Activated CD4-positive, CD25-positive, alpha-beta regulatory T cell treated with anti-CD3 and anti-CD28 coated beads, Interleukin-2, amount 50 U/mL, for 24 hours (primary cell): ENCODE measurements around the gene OR2F2.

Source experiments
- ATAC-seq, 2 donors: fragments of 150-1000 bp; cut with Tn5 transposase; one replicate each; pipeline ENCODE4 v1.10.0; 2021; ENCODE audit warnings: mild to moderate bottlenecking in 1 of 2, moderate library complexity in 1 of 2

Gene OR2F2, protein sequence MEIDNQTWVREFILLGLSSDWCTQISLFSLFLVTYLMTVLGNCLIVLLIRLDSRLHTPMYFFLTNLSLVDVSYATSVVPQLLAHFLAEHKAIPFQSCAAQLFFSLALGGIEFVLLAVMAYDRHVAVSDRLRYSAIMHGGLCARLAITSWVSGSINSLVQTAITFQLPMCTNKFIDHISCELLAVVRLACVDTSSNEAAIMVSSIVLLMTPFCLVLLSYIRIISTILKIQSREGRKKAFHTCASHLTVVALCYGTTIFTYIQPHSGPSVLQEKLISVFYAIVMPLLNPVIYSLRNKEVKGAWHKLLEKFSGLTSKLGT

DNA sequence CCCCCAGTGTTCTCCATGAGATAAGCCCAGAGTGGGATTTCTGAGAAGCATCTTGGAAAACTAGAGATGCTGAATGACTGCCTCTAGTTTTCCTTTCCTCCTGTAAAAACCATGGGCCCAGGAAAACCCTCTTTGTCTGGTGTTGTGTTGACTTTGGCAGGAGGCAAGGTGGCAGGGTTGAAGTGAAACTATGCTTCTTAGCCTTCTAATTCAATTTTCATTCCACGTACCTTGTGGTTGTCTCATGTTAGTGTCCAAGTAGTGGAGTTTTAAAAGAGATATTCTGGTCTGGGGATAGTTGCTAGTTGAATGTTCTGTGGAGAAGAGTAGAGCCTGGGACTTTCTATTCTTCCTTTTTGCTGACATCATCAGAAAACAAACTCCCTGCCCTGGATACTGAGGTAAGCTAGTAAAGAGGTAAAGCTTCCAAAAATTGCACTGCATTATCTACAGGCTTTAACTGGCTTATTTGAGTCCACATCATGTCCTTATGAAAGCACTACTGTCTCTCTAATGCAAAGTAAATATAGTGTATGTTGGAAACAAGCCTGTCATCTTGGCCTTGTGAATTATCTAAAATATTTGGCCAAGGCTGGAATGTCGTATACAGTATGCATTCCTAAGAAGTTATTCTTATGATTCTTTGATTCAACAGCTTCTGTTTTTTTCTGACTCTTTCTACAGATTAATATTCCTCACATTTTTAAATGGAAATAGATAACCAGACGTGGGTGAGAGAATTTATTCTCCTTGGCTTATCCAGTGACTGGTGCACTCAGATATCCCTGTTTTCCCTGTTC is at the start of gene OR2F2:
OR2F2 (plus strand) TSS at position 708 of the 800 bp plus-strand sequence; CDS start at position 708, 0 bp downstream.
- no peak for ATAC-seq

DNA sequence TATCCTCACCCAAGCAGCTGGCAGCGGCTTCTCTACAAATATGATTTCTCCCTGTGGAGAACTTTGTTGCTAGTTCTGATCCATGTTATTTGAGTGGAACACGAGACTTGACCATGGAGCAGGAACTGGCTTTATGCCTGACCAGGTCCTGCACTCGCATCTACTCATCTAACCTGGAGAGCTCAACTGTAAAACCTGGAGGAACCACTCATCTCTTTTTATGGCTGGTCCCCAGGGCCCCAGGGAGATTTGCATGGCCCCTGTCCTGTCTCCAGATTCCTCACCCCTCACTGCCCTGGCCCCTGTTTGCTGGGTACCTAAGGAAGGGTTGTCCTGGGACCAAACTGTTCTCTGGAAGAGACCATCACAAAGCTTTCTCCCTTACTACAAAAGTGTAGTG is 49.1 kb upstream of the OR2F2 start:
- no peak for ATAC-seq

DNA sequence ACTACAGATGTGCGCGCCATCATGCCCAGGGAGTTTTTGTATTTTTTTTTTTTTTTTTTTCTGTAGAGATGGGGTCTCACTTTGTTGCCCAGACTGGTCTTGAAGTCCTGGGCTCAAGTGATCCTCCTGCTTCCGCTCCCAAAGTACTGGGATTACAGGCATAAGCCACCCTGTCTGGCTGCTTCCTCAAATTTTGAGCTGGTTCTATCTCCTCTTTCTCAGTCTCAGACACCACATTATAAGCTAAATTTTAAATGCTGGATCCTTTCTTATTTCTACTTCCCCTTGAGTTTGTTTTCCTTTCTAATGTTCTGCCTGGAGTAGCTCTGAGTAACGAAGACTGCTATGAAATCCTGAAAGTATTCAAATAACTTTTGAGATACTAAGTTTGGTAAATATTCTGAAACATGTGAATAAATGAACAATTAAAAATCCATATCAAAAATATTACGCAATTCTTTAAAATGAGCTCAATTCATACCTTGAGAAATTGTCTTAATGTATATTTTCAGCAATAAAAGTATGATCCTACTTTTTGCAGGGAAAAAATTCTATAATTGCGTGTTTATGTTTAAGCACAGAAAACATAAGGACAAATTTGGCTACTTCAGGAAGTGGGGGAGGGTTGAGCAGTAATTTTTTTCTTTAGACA is 48.1 kb upstream of the OR2F2 start:
- ATAC-seq: no peak

DNA sequence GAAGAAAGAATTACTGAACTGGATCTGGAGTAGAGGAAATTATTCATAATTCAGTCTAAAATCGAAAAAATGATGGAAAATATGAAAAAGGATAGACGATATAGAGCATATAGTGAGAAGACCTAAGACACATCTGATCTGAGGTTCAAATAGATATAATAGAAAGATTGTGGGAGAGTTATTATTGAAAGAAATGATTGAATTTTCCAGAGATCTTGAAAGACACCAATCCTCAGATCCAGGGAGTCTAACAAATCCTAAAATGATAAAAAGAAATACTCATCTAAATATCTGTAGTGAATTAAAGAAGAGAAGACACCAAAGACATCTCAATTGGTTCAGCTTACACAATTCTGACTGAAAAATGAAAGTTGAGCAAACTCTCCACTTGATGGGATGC is 46.0 kb upstream of the OR2F2 start:
- no peak for ATAC-seq

DNA sequence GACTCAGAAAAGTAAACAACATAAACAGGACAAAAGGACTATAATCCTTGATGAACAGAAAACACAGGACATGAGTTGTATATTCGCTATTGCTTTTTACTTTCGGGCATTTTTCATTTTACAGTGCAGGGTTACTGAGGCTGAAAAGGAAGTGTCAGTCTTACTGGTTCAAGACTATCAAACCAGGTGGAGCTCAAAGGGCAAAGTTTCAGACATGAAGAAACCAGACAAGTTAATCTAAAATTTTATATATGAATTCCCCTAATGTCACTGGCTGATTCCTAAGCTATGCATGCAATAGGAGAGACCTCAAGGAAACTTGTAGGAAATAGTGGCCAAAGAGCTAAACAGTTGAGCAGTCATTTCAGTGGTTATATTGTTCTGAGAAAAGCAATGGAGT is 44.5 kb upstream of the OR2F2 start:
- no peak for ATAC-seq

DNA sequence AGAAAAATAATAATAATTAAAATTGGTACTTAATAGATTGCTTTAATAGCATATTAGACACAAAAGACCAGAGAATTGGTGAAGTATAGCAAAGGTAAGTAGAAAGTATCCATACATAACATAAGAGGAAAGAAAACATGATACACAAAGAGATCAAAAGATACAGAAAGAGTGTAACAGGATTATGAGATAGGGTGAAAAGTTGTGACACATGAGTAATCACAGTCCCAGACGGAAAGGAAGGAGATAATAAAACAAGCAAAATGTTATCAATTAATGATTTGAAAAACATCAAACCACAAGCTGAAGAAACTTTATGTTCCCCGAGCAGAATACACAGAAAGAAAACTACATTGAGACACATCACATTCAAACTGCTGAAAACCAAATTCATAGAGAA is 43.6 kb upstream of the OR2F2 start:
- no peak for ATAC-seq

DNA sequence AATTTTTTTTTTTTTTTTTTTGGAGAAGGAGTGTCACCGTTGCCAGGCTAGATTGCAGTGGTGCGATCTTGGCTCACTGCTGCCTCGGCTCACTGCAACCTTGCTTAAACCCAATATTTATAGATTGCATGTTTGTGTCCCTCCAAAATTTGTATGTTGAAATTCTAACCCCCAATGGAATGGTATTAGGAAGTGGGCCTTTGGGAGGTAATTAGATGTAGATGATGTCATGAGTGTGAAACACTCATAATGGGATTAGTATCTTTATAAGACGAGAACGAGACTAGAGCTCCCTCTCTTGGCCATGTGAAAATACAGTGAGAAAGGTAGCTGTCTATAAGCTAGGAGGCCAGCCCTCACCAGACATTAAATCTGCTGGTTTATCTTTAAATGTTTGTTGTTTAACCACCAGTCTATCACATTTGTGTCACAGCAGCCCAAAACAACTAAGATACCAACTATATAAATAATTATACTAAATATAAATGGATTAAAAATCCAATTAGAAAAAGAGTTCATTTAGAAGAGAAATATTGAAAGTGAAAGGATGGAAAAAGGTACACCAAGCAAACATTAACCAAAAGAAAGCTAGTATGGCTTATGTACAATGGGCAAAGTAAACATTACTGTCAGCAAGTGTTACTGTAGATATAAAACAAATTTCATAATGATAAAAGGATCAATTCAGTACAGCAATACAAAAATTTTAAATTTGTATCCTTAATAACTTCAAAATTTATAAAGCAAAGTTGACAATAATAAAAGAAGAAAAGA is 42.3 kb upstream of the OR2F2 start:
- ATAC-seq: peak; percentile 56 to 79

DNA sequence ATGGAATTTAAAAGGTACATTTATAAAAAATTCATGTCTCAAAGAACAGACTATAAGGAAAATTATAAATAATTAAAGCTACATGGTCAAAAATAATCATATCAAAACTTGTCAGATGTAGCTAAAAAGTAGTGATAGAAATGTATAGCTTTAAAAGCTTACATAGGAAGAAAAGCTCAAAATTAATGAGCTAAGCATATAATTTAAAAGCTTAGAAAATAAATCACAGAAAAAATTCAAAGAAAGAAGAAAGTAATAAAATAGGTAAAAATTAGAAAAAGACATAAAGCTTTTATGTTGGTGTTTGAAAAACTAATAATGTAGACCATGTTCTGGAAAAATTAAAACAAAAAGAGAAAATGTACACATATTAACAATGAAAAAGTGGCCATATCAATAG is 38.4 kb upstream of the OR2F2 start:
- ATAC-seq: no peak

DNA sequence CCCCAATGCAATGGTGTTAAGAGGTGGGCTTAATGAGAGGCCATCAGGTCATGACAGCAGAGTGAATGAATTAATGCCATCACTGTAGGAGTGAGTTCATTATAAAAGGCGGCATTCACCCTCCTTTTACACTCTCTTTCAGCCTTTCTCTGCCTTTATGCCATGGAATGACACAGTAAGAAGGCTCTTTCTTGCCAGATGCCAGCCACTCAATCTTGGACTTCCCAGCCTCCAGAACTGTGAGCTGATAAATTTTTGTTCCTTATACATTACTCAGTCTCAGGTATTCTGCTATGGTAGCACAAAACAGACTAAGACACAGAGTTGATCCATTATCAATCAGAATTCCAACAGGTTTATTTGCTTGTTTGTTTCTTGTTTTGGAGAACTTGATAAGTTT is 36.2 kb upstream of the OR2F2 start:
- no peak for ATAC-seq

DNA sequence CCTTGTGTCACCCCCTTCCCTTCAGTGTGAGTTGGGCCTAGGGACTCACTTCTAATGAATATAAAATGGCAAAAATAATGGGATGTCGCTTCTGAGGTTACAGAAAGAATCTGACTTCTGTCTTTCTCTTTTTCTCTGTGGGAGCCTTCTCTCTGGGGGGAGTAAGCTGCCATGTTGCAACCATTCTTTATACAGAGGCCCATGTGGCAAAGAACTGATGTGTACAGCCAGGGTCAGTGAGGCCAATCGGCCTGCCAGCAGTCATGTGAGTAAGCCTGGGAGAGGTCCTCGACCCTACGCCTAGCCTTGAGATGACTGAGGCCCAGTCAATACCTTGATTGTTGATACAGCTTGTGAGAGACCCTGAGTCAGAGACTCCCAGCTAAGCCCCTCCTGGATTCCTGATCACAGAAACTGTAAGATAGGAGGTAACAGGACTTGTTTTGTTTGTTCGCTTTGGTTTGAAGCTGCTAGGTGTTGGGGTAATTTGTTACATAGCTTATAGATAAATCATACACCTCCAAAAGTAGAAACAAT is 34.7 kb upstream of the OR2F2 start:
- no peak for ATAC-seq

DNA sequence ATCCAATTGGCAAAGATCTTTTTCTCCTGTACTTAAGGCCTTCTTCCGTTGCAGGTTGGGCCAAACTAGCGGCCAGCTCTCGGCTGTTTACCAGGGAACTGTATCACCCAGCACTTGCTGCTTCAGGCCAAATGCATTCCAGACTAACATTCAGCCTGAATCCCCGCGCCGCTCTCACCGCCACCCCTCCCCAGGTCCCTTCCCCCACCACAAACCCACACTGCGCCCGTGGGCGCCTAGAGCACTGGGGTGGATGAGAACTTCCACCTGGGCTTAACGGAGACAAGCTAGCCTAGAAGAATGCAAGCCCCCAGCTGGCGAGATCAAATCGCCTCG is 33.7 kb upstream of the OR2F2 start:
- peak; percentile 30 to 32 for ATAC-seq

DNA sequence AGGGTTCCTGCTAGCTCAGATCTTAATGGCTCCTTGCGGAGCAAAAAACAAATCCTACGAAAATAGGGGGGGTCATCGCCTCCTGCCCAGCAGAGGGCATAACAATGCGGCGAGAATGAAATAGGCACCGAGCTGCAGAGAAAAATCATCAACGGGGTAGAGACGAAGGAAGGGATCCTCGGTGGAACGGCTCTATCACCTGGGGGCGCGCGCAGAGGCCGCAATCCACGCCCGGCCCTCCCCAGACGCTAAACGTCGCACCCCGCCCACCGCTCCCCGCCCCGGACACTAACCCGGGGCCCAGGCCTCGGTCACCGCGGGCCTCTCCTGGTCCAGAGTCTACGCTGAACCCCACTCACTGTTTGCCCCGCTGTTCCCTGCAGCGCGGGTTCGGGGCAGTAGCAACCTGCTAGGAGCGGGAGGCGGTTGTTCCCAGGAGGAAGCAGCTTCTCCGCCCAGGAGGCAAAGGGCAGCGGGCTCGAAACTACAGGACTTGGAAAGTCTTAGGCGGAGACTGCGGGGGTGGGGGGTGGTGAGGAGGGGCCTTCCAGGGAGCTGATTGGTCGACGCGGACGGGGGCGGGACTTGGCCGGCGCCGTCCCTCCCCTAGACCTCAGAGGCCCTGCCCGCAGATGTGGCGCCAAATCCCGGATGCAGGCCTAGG is 33.2 kb upstream of the OR2F2 start, which contains the start of gene TCAF1:
TCAF1 (minus strand) TSS at position 509 of the 664 bp plus-strand sequence. CDS start 25,568 bp downstream, outside the sequence.
- peak; percentile 95 to 96 for ATAC-seq

DNA sequence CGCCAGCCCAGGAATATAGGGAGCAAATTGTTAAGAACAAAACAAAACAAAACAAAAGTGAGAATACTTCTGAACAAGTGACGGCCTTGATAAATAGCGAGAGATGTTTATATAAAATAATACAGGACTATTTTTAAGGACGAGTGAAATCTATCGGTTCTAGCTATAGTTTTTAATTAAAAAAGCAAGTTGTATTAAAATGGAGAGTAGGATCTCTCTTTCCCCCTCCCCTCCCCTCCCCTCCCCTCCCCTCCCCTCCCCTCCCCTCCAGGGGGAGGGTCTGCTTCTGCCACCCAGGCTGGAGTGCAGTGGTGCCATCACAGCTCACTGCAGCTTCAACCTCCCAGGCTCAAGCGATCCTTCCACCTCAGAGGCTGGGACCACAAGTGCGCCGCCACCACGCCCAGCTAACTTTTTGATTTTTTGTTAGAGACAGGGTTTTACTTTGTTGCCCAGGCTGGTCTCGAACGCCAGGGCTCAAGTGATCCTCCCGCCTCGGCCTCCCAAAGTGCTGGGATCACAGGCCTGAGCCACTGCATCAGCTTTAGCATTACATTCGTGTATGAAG is 32.6 kb upstream of the OR2F2 start:
- ATAC-seq: no peak

DNA sequence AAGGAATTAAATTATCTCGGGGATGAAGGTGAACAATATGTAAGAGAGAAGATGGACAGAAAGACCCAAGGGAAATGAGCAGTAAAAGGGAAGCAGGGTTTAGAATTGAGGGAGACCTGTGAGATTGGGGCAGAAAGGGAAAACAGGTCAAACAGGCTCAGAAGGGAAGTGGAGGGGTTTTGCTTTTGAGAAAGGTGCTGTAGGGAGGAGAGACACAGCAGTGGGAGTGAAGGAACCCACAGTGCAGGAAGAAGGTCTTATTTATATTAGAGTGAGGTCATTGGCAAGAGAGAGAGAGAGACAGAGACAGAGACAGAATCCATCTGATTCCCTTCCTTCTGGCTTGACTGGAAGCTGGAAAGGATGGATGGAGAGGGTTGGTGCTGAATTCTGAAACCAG is 29.5 kb upstream of the OR2F2 start:
- no peak for ATAC-seq

DNA sequence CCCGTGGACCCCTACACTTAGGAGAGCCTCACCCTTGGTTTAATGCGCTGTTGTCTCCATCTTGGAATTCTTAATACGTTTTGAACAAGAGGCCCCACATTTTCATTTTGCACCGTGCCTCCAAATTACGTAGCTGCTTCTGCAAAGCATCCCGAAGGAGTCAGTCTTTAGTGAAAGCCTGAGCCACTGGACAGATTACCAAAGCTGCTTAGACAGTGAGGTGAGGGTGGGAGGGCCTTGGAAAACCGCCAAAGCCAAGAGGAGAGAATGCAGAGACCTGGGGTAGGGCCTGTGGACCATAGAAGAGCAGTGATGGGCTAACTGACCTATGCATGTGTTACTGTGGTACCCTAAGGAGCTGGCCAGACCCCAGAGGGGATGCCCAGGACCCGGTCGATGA is 28.9 kb upstream of the OR2F2 start:
- ATAC-seq: no peak

DNA sequence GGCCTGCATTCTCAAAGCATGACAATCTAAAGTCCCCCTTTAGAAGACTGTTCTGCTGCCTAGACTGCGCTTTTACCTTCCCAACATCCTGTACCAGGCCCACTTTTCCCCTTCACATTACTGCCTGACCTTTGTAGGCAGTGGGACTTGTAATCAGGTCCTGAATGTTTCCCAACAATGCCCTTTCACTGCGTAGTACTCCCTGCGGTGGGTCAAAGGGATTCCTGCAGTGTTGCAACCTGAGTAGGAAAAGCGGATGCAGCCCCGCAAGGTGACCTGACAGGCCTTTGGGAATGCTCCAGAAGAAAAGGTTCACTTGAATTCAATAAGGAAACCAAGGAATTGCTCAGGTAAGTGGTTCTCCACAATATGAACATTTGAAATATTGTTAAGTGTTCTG is 28.1 kb upstream of the OR2F2 start:
- ATAC-seq: no peak

DNA sequence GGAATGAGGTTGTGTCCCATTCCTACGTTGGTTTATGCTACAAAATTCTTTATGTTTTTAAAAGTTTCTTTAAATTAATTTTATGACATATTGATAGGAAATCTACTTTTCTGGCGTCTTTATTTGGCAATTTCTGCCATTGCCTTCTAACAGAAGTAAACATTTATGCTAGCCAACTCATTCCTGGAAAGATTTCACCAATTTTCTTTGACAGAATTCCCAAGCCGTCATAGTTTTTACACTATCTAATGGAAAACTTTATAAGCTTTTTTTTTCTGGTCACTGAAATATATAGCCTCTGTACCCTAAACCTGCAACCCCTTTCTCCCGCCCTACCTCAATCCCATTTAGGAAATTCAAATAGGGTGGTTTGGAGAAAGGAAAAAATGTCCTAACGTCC is 26.9 kb upstream of the OR2F2 start:
- no peak for ATAC-seq

DNA sequence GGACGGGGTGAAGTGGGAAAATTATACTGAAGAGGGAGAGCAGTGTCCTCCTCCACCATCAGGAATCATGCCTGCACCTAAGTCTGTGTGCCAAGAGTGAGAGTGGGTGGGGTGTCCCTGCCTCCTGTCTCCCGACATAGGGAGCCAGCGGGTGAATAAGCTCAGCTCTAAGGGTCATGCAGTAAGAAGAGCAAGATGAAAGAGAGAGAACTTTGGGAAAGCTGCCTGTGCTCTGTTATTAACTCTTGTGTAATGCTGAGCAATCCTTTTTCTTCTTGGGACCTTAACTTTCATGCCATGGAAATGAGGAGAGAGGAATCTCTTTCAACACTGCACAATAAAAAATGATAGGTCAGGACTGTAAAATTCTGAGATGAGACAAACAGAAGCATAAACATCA is 25.2 kb upstream of the OR2F2 start:
- ATAC-seq: no peak

DNA sequence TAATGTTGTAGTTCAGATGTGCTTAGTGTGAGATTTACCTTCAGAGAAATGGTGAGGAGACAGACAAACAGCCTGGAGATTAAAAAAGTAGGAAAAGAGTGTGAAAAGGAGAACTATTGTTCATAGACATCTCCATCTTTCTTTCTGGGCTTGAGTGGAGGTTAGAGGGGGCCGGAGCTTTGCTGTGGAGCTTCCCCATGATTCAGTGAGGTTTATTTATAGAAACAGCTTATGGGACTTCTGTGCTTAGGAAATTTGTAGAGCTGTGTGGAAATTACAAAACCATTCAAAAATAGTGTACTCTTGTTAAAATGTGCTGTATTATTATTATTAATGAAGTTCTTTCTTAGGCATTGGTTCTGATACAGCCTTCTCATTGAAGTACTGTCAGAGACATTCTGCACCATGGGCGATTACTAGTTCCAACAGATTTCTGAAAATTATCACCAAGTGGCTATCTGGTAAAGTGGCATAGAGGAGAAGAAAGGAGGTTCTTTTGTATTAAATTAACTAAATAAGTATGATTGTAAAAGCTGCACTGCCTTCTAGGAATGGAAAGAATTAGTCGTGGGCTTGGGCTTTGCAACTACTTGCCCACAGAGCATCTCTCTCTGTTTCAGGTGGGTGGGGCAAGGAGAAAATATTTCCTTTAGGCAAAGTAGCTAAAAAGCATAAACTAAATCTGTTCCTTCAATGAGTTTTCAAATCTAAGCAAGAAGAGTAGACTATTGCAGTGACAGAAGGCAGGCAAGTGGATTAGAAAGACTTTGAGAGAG is 24.4 kb upstream of the OR2F2 start:
- ATAC-seq: no peak

DNA sequence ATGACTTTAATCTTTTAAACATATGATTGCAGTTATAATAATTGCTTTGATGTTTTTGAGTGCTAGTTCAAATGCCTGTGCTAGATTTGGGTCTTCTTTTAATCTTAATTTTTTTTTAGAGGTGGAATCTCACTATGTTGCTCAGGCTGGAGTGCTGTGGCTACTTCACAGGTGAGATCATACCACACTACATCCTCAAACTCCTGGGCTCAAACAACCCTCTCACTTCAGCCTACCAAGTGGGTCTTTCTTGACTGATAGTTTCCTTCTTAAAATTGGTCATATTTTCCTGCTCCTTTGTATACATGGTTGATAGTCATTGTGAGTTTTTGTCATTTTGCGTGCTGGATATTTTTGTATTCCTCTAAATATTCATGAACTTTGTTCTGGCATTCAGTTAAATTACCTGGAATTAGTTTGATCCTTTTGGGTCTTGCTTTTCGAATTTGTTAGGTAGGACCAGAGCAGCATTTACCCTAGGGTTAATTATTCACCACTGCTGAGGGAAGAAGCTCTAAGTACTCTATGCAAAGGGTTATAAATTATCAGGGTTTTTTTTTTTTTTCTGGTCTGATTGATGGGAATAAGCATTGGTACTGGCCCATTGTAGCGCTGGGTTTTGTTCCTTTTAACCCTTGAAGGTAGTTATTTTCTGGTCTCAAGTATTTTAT is 21.0 kb upstream of the OR2F2 start:
- no peak for ATAC-seq
